ENCODE results near the gene NACAD. TPM values are rescaled to one million over a fixed set of nuclear protein-coding genes. Genes with fewer than 3 reads are reported as not detected.
A peak's percentile ranks its signal among the peaks of the same experiment; 100 is the strongest.
"Not testable (repeated sequence)": the region's sequence is repeated elsewhere in the genome, so short reads cannot be mapped to it uniquely, and the experiment has no call there.

Gene NACAD
- total RNA-seq, 1 donor from 2014 or later: 5.1 TPM

GRCh38 chr7:45114257-45114656, 25.5 kb upstream of the NACAD start:
- not testable (repeated sequence) for DNase-seq

DNA sequence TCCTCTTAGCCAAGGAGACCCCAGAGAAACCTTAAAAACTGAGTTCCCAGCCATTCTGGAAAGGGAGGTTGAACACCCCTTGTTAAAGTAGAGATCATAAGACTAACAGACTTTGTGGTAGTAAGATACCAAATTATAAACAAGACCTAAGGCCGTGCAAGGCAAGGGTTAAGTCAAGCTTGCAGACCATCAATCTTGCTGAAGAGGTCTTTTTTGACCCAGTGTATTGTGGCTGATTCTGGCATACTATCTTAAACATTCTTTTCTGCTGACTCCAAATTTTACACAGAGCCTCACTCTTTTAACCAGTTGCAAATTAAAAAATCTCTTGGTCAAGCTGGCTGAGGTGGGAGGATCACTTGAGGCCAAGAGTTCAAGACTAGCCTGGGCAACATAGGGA, 23.9 kb upstream of the NACAD start:
- no peak for DNase-seq

- DNase-seq: peak; percentile 98
These were observed 22.8 kb upstream of the NACAD start, which contains the start of gene TBRG4 for GRCh38 chr7:45111298-45112223. TBRG4 (minus strand) TSS chr7:45111697; CDS start chr7:45109237, 2,460 bp downstream.

GRCh38 chr7:45108863-45109262, 20.1 kb upstream of the NACAD start:
- no peak for DNase-seq

GRCh38 chr7:45107356-45107755, 18.6 kb upstream of the NACAD start:
- no peak for DNase-seq

DNA sequence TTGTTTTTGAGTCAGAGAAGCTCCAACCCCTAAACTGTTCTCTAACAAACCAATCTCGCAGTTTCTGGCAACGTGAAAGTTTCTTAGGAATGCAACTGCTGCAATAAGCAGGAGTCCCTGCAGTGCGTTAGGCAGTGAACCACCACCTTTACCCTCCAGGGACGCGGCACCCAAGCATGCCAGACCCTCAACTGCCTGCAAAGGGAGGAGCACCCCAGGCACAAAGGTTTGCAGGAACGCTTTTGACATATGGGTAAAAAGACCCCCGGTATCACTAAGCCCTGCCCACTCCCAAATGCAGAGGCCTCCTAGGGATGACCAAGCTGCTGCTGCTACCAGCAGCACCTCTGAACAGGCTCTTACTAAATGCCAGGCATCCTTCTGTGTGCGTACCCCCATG, 18.1 kb upstream of the NACAD start:
- no peak for DNase-seq

DNA sequence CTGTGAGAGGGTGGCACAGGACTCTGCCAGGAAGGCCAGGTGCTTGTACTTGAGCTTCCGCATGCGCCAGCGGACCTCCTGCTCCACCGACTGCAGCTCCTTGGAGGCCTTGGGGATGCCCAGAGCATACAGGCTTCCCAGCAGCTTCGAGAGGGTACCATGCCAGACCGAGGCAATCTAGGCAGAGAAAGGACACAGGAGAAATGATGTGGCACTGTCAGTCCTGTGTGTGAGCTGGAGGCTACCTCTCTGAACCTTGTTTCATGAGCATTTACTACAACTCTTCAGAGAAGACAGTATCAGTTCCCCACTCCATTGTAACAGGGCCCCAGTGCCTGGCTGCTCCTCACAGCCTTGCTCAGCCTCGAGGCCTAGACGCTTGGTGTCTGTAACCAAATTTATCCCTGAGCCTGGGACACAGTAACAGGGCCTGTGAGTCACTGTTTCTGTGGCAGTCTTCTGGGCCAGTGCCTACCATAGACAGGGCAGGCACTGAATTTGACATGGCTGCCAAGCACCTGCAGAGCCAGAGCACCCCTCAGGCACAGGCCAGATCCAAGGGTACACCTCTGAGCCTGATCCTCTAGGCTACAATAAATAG, 16.9 kb upstream of the NACAD start:
- DNase-seq: no peak

DNA sequence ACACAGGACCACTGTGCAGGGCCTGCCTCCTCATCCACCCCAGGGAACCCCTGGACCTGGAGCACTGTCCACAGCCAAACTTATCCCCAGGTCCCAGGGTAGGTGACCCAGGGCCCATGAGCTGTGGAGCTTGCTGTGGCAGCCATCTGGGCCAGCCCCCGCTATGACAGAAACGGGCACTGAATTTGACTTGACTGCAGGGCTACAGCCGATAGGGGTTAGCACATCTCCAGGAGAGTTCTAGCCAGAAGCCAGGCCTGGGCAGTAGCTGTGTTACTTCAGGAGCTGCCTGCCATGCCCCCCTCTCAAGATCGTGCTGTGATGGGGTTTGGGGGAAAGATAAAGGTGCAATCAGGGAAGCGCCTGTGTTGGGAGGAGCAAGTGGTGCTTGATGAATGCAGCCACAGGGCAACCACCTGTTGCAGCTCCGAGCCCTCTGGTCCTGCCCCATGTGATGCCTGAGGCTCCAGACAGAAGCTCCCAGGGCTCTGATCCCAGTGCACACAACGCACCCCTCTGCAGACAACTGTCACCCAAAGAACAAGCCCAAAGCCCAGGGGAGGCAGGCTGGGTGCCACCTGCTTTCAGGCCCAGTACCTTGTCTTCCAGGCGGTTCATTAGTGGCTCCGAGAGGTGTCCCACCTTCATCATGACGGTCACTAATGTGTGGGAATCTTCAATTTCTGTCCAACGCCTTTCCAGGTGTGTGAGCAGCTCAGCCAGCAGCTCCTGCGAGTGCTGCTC, 16.2 kb upstream of the NACAD start:
- DNase-seq: no peak

GRCh38 chr7:45103958-45104843, 15.4 kb upstream of the NACAD start:
- no peak for DNase-seq

DNA sequence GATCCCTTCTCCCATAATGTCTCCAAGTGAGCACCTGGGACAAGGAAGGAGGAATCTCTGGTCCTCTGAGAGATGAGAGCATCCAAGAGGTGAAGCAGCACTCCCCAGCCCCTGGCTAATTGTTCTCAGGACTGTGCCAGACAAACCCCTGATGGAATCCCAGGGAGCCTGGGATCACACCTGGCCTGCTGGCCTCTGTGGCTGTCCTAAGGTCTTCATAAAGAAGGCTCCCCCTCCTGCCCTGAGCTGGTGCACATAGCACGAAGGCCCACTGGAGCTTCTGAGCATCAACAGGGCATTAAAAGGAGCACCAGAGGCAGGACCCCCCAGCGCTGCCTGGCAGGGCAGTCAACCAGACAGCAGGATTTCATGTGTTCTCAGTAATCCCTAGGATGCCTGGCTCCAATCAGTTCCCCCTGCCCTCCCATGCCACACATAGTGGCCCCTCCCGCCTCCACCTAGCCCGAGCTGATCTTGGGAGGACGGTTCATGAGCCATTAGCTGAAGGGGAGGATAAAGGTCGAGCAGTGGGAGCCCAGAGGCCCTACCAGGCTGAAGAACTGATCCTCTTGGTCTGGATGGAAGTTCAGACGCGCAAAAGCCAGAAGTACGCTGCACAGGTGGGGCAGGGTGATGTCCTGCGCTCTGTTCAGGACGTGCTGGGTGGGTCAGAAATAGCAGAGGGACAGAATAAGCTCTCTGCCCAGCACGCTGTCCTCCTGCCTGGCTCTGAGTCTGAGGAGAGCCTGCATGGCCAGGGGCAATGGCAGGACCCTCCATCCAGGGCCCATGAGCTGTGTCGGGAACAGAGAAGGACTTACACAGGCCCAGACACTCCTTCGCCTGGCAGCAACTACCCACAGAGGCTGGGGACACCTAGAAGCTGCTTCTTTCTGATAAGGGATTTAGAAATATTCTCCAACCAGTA, 14.3 kb upstream of the NACAD start:
- DNase-seq: no peak

DNA sequence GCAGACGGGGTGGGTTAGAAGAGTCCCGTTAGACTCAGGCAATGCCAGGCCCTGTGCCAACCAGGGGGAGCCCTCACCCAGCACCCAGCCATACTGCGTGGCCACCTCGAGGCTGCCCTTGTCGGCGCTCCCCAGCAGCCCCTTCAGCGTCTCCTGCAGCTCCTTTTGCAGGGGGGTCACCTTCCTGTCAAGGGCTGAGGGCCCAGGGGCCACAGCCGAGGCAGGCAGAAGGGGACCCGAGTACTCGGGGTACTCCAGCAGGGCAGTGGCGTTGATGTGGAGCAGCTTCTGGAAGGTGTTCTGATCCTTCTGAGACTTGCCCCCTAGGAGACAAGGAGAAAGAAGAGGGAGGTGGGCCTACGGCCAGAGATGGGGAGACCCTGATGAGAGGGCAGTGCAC, 13.0 kb upstream of the NACAD start:
- no peak for DNase-seq

- no peak for DNase-seq
These were observed 12.2 kb upstream of the NACAD start for GRCh38 chr7:45100761-45101480.

DNA sequence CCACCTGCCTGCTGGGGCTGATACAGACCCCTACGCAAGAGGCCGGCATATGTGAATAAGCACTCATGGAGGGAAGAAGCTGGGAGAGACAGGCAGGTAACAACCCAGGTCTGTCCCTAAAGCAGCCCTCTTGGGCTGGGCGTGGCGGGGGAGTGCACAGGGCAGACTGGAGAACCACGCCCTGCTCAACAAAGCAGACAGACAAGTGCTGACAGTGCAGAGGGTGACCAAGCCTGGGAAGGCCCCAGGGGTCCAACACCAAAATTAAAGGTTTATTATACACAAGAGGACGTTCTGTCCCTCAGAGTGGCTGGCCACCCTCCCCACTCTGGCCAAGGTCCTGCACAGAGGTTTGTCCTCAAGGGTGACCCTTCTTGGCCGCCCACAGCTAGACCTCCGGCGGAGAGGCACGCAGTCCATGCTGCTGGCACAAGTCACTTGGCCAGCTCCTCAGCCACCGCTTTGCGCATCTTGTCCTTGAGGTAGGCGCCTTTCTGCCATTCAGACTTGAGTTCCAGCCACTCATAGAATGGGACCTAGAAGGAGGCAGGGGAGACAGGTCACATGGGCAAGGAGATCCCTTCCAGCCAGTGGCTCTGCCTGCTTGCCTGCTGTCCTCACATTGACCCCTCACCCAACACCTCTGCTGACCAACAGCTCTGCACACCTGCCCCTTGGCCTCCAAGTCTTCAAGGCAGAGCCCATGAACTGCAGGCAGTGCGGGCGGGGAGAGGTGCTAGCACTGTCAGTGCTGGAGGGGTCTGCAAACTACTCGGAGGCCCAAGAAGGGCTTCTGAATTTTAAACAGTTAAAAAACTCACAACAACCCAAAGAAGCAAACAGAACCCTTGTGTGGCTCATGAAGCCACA, 11.4 kb upstream of the NACAD start:
- DNase-seq: no peak

GRCh38 chr7:45098983-45099839, 10.4 kb upstream of the NACAD start:
- no peak for DNase-seq

- DNase-seq: no peak
These were observed 4.1 kb upstream of the NACAD start for GRCh38 chr7:45092931-45093235.

DNA sequence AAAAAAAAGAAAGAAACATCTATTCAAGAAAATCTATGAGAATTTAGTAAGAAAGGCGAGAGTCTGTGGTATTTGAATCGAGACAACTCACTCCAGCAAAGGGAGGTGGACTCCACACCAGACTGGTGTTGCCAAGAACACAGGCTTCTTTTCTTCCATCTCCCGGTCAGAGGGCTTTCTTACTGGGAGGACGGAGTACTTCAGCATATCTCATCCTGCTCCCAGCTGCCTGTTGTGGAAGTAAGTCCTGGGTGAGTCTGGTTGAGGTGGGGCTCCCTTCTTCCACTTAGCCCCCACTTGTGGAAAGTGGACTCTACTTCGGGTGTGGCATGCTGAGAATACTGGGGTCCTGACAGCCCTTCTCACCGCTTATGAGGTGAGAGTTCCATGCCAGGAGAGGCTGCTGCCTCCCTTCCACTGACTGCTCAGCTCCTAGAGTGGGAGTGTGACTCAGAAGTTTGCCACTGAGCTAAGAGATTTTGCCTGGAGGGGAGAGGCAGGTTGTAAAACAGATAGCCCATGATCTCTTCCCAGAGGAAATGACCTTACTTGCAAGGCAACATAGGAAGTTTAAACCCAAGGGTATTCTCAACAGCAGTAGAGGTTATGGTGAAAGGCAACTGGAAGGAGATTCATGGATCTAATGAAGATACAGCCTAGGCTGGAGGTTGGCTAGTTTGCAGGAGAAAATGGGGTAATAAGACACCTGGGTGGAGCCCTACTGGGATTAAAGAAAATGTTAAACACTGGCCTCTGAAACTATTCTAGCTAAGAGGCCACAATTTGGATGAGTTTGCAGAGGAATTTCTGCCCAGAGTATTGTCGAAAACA, 3.5 kb upstream of the NACAD start:
- no peak for DNase-seq

GRCh38 chr7:45089341-45089891, 647 bp upstream of the NACAD start:
- DNase-seq: peak; percentile 73
